NCI-H2107 treated with DMSO at 0.1 percent for 48 hours (cell line): ENCODE results near the gene CHRNA9.
"Not testable (repeated sequence)": the region's sequence is repeated elsewhere in the genome, so short reads cannot be mapped to it uniquely, and the experiment has no call there.

Experiments
- DNase-seq: peaks from one replicate; lab custom pipeline; 2025; ENCODE audit not compliant: unreplicated experiment; lab: John Stamatoyannopoulos, UW

The CHRNA9 gene

GRCh38 chr4:40334591-40335524 is at the start of gene CHRNA9:
Gene CHRNA9, plus strand, starts transcription at chr4:40335333. Its CDS starts 135 bp downstream, at chr4:40335468.
- DNase-seq = peak; percentile 48

- no peak for DNase-seq
Measured at GRCh38 chr4:40285692-40286091, 49.4 kb upstream of the CHRNA9 start.

- DNase-seq = no peak
Measured at GRCh38 chr4:40288566-40288965, 46.6 kb upstream of the CHRNA9 start.

- peak; percentile 73 for DNase-seq
Measured at GRCh38 chr4:40289366-40290188, 45.6 kb upstream of the CHRNA9 start.

- DNase-seq = not testable (repeated sequence)
Measured at GRCh38 chr4:40290611-40291186, 44.4 kb upstream of the CHRNA9 start.

GRCh38 chr4:40292313-40292759 is 42.8 kb upstream of the CHRNA9 start:
- DNase-seq = no peak

GRCh38 chr4:40294339-40294738 is 40.8 kb upstream of the CHRNA9 start:
- DNase-seq = no peak

GRCh38 chr4:40295030-40295429 is 40.1 kb upstream of the CHRNA9 start:
- DNase-seq = not testable (repeated sequence)

- no peak for DNase-seq
Measured at GRCh38 chr4:40295572-40295971, 39.6 kb upstream of the CHRNA9 start.

- no peak for DNase-seq
Measured at GRCh38 chr4:40299126-40299525, 36.0 kb upstream of the CHRNA9 start.

GRCh38 chr4:40299811-40300292 is 35.3 kb upstream of the CHRNA9 start:
- DNase-seq = no peak

- DNase-seq = no peak
Measured at GRCh38 chr4:40300371-40301162, 34.6 kb upstream of the CHRNA9 start.

GRCh38 chr4:40301603-40302002 is 33.5 kb upstream of the CHRNA9 start:
- DNase-seq = no peak

GRCh38 chr4:40303751-40304150 is 31.4 kb upstream of the CHRNA9 start:
- DNase-seq = no peak

- no peak for DNase-seq
Measured at GRCh38 chr4:40305328-40306170, 29.6 kb upstream of the CHRNA9 start.

GRCh38 chr4:40306226-40306625 is 28.9 kb upstream of the CHRNA9 start:
- no peak for DNase-seq

- DNase-seq = no peak
Measured at GRCh38 chr4:40306976-40307375, 28.2 kb upstream of the CHRNA9 start.

GRCh38 chr4:40307627-40308497 is 27.3 kb upstream of the CHRNA9 start:
- no peak for DNase-seq
